HepG2 (cell line): ENCODE results near the gene CDO1. TPM values are rescaled to one million over a fixed set of nuclear protein-coding genes. Genes with fewer than 3 reads are reported as not detected.
A peak's percentile ranks its signal among the peaks of the same experiment; 100 is the strongest.

Source experiments
- ARNT ChIP-seq: fragments of 450-650 bp; IDR thresholded peaks from 2 replicates; pipeline ENCODE4 v1.6.1; 2017
- CENPBD1 ChIP-seq: sonication (generic); formaldehyde crosslinking; IDR thresholded peaks from 2 replicates; pipeline ENCODE4 v1.8.0; 2022; ENCODE audit warnings: missing genetic modification reagents, low read depth, mild to moderate bottlenecking, borderline replicate concordance
- EEA1 ChIP-seq: sonication (generic); formaldehyde crosslinking; IDR thresholded peaks from 2 replicates; pipeline ENCODE4 v1.5.1; 2020; ENCODE audit warnings: mild to moderate bottlenecking, missing genetic modification reagents, borderline replicate concordance
- ELF3 ChIP-seq: IDR thresholded peaks from 2 replicates; pipeline ENCODE4 v1.6.1; 2016; ENCODE audit warnings: missing genetic modification reagents, missing compliant biosample characterization
- HIVEP1 ChIP-seq: sonication (generic); formaldehyde crosslinking; IDR thresholded peaks from 2 replicates; pipeline ENCODE4 v1.4.0; 2020; ENCODE audit warnings: mild to moderate bottlenecking, missing genetic modification reagents
- JARID2 ChIP-seq: sonication (generic); formaldehyde crosslinking; IDR thresholded peaks from 2 replicates; pipeline ENCODE4 v1.8.1; 2023; ENCODE audit warnings: missing genetic modification reagents, inconsistent platforms; ENCODE audit not compliant: insufficient replicate concordance
- KDM4B ChIP-seq: sonication (generic); formaldehyde crosslinking; IDR thresholded peaks from 2 replicates; pipeline ENCODE4 v1.4.0; 2020; ENCODE audit warnings: missing genetic modification reagents
- MAFK ChIP-seq, 2 experiments: IDR thresholded peaks in 1 of 2; conservative IDR thresholded peaks in 1 of 2; 2 replicates each; pipeline ENCODE4 v1.6.1; 2011; ENCODE audit warnings: improper control_type of control experiment in 2 of 2, low read length in 2 of 2
- MNT ChIP-seq: fragments of 450-650 bp; IDR thresholded peaks from 2 replicates; pipeline ENCODE4 v1.6.1; 2016
- NFIC ChIP-seq: IDR thresholded peaks from 2 replicates; pipeline ENCODE4 v1.6.1; 2012; ENCODE audit warnings: mild to moderate bottlenecking, low read length, inconsistent platforms
- REXO4 ChIP-seq: sonication (generic); formaldehyde crosslinking; IDR thresholded peaks from 2 replicates; pipeline ENCODE4 v1.8.0; 2022; ENCODE audit warnings: missing genetic modification reagents, mild to moderate bottlenecking, borderline replicate concordance
- SUZ12 ChIP-seq: fragments of 150-350 bp; IDR thresholded peaks from 2 replicates; pipeline ENCODE4 v1.6.1; 2014; ENCODE audit warnings: low read depth, low read length
- TBP ChIP-seq: sonication (generic); formaldehyde crosslinking; IDR thresholded peaks from 2 replicates; pipeline ENCODE4 v1.5.0; 2020; ENCODE audit warnings: missing genetic modification reagents
- TBX2 ChIP-seq: sonication (generic); formaldehyde crosslinking; IDR thresholded peaks from 2 replicates; pipeline ENCODE4 v1.5.0; 2020; ENCODE audit warnings: missing genetic modification reagents, mild to moderate bottlenecking, borderline replicate concordance
- TEAD3 ChIP-seq: optimal IDR thresholded peaks from 2 replicates; pipeline ENCODE3; 2016; ENCODE audit warnings: borderline replicate concordance
- TOE1 ChIP-seq: sonication (generic); formaldehyde crosslinking; IDR thresholded peaks from 2 replicates; pipeline ENCODE4 v1.4.0; 2020; ENCODE audit warnings: mild to moderate bottlenecking, missing genetic modification reagents
- WIZ ChIP-seq: sonication (generic); formaldehyde crosslinking; IDR thresholded peaks from 2 replicates; pipeline ENCODE4 v1.5.1; 2020; ENCODE audit warnings: mild to moderate bottlenecking, missing genetic modification reagents
- ZNF382 ChIP-seq: sonication (generic); formaldehyde crosslinking; IDR thresholded peaks from 2 replicates; pipeline ENCODE4 v1.5.0; 2020; ENCODE audit warnings: missing genetic modification reagents, mild to moderate bottlenecking, borderline replicate concordance
- ZNF761 ChIP-seq: sonication (generic); formaldehyde crosslinking; conservative IDR thresholded peaks from 2 replicates; pipeline ENCODE4 v1.4.0; 2020; ENCODE audit warnings: mild to moderate bottlenecking, missing genetic modification reagents
- ZNF816 ChIP-seq: sonication (generic); formaldehyde crosslinking; IDR thresholded peaks from 2 replicates; pipeline ENCODE4 v1.8.0; 2022; ENCODE audit warnings: missing genetic modification reagents, mild to moderate bottlenecking, borderline replicate concordance
- polyA plus RNA-seq, 8 experiments: library from polyadenylated mRNA; depleted of rRNA in 3 of 8; stranded (reverse) in 7 of 8; unstranded in 1 of 8; fragments of >200 nt; fragmentation: Illumina TruSeq in 4 of 8; extraction: Trizol in 4 of 8; gene quantifications; 2 replicates each; pipeline versions ENCODE4 v1.2.1 to v1.2.3, GENCODE V29; 2011 to 2016; ENCODE audit warnings: low read depth in 4 of 8, missing spikeins in 1 of 8, mixed read lengths in 1 of 8; ENCODE audit not compliant: insufficient read depth in 1 of 8
- total RNA-seq, 5 experiments: library from RNA; depleted of rRNA; stranded (reverse); fragments of >200 nt; fragmentation: Illumina TruSeq; extraction: Trizol; gene quantifications; 2 replicates each; pipeline ENCODE4 v1.2.3, GENCODE V29; 2016; ENCODE audit warnings: low read depth in 1 of 5
- TF ChIP-seq, protein P1 (sequence below): sonication (generic); formaldehyde crosslinking; IDR thresholded peaks from 2 replicates; pipeline ENCODE4 v1.4.0; 2020; ENCODE audit warnings: missing genetic modification reagents
- TF ChIP-seq, protein P2 (sequence below): sonication (generic); formaldehyde crosslinking; IDR thresholded peaks from 2 replicates; pipeline ENCODE4 v1.5.0; 2020; ENCODE audit warnings: mild to moderate bottlenecking, missing genetic modification reagents, moderate library complexity
- TF ChIP-seq, protein P3 (sequence below): sonication (generic); formaldehyde crosslinking; IDR thresholded peaks from 2 replicates; pipeline ENCODE4 v1.4.0; 2020; ENCODE audit warnings: mild to moderate bottlenecking, missing genetic modification reagents

CDO1 gene
- total and polyA plus RNA-seq, 2 of the 13 experiments (the other 11 are each of a cell fraction or from before 2014, with no cell fraction given): 3.2 to 4.4 TPM

- TF ChIP-seq, protein P1, sequence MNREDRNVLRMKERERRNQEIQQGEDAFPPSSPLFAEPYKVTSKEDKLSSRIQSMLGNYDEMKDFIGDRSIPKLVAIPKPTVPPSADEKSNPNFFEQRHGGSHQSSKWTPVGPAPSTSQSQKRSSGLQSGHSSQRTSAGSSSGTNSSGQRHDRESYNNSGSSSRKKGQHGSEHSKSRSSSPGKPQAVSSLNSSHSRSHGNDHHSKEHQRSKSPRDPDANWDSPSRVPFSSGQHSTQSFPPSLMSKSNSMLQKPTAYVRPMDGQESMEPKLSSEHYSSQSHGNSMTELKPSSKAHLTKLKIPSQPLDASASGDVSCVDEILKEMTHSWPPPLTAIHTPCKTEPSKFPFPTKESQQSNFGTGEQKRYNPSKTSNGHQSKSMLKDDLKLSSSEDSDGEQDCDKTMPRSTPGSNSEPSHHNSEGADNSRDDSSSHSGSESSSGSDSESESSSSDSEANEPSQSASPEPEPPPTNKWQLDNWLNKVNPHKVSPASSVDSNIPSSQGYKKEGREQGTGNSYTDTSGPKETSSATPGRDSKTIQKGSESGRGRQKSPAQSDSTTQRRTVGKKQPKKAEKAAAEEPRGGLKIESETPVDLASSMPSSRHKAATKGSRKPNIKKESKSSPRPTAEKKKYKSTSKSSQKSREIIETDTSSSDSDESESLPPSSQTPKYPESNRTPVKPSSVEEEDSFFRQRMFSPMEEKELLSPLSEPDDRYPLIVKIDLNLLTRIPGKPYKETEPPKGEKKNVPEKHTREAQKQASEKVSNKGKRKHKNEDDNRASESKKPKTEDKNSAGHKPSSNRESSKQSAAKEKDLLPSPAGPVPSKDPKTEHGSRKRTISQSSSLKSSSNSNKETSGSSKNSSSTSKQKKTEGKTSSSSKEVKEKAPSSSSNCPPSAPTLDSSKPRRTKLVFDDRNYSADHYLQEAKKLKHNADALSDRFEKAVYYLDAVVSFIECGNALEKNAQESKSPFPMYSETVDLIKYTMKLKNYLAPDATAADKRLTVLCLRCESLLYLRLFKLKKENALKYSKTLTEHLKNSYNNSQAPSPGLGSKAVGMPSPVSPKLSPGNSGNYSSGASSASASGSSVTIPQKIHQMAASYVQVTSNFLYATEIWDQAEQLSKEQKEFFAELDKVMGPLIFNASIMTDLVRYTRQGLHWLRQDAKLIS (CRISPR knock-in tag): no peak; the same call in none of the 2 replicates
- no peak for TF ChIP-seq SUZ12
- TF ChIP-seq ZNF816 (CRISPR knock-in tag): peak; percentile 60; the same call in 1 of the 2 replicates
- TF ChIP-seq MAFK (conservative IDR thresholded peaks at IDR 0.05 in 1 of 2, IDR thresholded peaks at IDR 0.05 in 1 of 2; ENCODE audit: low read length in 2 of 2): no peak
- TF ChIP-seq CENPBD1 (CRISPR knock-in tag): no peak; the same call in 1 of the 2 replicates
- TF ChIP-seq TEAD3: no peak
- TF ChIP-seq TBX2 (CRISPR knock-in tag): peak; percentile 93
- peak; percentile 70 for TF ChIP-seq MNT
- TF ChIP-seq NFIC: peak; percentile 32; the same call in 1 of the 2 replicates
- TF ChIP-seq JARID2 (CRISPR knock-in tag): peak; percentile 98
- no peak for TF ChIP-seq ZNF382
- TF ChIP-seq, protein P2, sequence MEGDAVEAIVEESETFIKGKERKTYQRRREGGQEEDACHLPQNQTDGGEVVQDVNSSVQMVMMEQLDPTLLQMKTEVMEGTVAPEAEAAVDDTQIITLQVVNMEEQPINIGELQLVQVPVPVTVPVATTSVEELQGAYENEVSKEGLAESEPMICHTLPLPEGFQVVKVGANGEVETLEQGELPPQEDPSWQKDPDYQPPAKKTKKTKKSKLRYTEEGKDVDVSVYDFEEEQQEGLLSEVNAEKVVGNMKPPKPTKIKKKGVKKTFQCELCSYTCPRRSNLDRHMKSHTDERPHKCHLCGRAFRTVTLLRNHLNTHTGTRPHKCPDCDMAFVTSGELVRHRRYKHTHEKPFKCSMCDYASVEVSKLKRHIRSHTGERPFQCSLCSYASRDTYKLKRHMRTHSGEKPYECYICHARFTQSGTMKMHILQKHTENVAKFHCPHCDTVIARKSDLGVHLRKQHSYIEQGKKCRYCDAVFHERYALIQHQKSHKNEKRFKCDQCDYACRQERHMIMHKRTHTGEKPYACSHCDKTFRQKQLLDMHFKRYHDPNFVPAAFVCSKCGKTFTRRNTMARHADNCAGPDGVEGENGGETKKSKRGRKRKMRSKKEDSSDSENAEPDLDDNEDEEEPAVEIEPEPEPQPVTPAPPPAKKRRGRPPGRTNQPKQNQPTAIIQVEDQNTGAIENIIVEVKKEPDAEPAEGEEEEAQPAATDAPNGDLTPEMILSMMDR (CRISPR knock-in tag): 0 out of 2 replicates have a peak, but pooled peaks have one; percentile 10
- TF ChIP-seq, protein P3, sequence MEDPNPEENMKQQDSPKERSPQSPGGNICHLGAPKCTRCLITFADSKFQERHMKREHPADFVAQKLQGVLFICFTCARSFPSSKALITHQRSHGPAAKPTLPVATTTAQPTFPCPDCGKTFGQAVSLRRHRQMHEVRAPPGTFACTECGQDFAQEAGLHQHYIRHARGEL: no peak
- 0 out of 2 replicates have a peak, but pooled peaks have one; percentile 54 for TF ChIP-seq ZNF761
- no peak; the same call in 1 of the 2 replicates for TF ChIP-seq HIVEP1 (CRISPR knock-in tag)
- no peak for TF ChIP-seq EEA1 (CRISPR knock-in tag)
- TF ChIP-seq TOE1 (CRISPR knock-in tag): peak; percentile 78; the same call in 1 of the 2 replicates
- no peak for TF ChIP-seq ARNT
- no peak for TF ChIP-seq REXO4 (CRISPR knock-in tag)
- TF ChIP-seq TBP (CRISPR knock-in tag): no peak
- peak; percentile 74 for TF ChIP-seq KDM4B (CRISPR knock-in tag)
- peak; percentile 96 for TF ChIP-seq ELF3
- no peak for TF ChIP-seq WIZ
These were observed 25.1 kb upstream of the CDO1 start, which contains the start of the genes AP3S1 and ATG12 (continued) for GRCh38 chr5:115841382-115842088.
